GM21381 (cell line): ENCODE results near the gene SH3BGRL.

Experiments
- ATAC-seq: cut with Tn5 transposase; IDR thresholded peaks from one replicate; pipeline ENCODE4 v1.9.1; 2021; ENCODE audit warnings: mild to moderate bottlenecking, moderate library complexity; ENCODE audit not compliant: unreplicated experiment

The SH3BGRL gene

GRCh38 chrX:81201671-81202455 is at the start of gene SH3BGRL, which contains the start of gene HMGN5:
TSS of gene SH3BGRL (plus strand) at chrX:81202102. CDS start at chrX:81202201, 99 bp downstream.
TSS of gene HMGN5 (minus strand) at chrX:81201913. CDS start at chrX:81121549, 80,364 bp downstream.
- ATAC-seq, result peak; percentile 96

DNA sequence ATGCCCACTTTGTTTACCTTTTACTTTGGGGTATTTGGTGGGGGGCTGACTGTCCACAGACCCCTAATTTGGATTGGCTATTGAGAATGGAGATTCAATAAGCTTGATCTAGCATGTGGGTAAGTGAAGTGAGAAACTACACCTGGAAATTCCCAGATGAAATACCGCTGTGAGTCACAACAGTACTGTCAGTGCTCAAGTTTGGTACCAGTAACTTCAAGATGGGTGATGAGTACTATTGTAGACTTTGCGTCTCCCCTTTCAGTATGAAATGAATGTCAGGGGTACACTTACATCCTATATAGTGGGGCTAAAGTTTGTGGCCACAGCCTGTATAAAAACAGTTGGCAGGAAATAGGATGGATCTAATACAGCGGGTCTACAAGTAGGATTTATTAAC is 33.5 kb upstream of the SH3BGRL start:
- no peak for ATAC-seq

- ATAC-seq, result no peak
Measured at GRCh38 chrX:81174286-81174685, 27.6 kb upstream of the SH3BGRL start.

DNA sequence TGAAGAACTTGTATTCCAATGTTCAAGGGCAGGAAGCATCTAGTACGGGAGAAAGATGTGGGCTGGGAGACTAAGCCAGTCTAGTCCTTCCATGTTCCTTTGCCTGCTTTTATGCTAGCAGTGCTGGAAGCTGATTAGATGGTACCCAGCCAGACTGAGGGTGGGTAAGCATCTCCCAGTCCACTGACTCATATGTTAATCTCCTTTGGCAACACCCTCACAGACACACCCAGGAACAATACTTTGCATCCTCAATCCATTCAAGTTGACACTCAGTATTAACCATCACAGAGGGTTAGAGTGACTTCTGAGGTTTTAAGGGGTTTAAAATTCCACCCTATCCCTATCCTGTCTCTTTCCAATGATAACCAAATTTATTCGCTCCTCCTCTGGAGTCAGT is 6.6 kb upstream of the SH3BGRL start:
- no peak for ATAC-seq

DNA sequence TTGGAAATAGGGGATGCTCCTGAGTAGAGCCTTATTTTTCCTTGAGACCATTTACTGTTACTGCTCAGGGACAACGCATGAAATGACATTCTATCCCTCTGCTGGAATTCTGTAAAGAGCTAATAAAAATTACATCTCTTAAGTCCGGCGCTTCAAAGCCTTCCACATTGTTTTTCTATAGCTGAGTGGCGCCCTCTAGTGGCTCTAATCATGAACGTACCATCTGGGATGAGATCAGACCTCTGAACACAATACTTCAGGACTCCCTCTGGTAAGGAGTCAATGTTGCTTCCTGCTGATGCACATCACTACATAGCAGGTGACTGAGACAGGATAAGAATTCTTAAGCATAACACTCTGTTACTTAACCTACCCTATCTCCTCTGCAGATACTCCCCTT is 6.2 kb upstream of the SH3BGRL start:
- ATAC-seq, result peak; percentile 90

DNA sequence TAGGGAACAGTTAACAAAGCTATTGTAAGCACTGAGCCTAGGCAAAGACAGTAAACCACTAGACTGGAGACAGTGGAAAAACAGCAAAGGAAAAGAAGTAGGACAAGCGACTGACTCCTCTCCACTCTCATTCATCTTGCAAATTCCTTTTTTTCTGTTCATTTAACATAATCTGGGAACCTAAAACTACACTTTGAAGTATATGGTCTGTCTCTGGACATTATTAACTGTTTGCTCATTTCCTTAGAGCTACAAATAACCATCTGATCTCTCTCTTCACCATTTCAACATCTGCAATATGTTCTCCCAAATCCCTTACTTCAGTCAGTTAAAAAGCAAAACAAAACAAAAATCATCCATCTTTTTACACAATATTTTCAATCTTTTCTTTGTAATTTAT is 831 bp upstream of the SH3BGRL start:
- ATAC-seq, result no peak

- ATAC-seq, result no peak
Measured at GRCh38 chrX:81202456-81202819, 536 bp downstream of the SH3BGRL start.

GRCh38 chrX:81202943-81203342 is 1.0 kb downstream of the SH3BGRL start:
- ATAC-seq, result no peak

GRCh38 chrX:81205551-81205950 is 3.6 kb downstream of the SH3BGRL start:
- no peak for ATAC-seq

GRCh38 chrX:81206476-81206875 is 4.6 kb downstream of the SH3BGRL start:
- no peak for ATAC-seq

DNA sequence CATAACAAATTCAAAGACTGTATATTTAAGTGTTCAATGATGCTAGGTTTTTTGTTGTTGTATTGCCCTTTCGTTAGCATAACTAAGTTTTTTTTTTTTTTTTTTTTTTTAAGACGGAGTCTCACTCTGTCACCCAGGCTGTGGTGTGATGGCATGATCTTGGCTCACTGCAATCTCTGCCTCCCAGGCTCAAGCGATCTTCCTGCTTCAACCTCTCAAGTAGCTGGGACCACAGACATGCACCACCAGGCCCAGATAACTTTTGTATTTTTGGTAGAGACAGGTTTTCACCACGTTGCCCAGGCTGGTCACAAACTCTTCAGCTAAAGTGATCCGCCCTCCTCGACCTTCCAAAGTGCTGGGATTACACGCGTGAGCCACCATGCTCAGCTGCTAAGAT is 7.0 kb downstream of the SH3BGRL start:
- no peak for ATAC-seq

- ATAC-seq, result no peak
Measured at GRCh38 chrX:81215685-81216084, 13.8 kb downstream of the SH3BGRL start.

DNA sequence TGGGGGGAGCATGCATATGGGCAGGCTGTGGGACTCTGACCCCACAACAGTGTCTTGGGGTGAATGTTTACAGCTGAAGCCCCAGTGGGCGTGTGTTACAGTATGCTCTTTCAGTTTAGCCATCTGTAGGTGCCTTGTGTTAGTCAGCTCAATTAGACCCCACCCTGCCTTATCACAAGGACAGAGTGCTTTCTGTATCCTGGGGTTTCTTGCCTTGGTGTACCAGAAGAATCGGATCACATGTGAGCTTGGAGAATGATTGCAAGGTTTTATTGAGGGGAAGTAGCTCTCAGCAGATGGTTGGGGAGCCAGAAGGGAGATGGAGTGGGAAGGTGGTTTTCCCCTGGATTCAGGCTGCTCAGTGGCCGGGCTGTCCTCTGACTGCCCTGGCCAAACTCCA is 27.3 kb downstream of the SH3BGRL start:
- no peak for ATAC-seq

DNA sequence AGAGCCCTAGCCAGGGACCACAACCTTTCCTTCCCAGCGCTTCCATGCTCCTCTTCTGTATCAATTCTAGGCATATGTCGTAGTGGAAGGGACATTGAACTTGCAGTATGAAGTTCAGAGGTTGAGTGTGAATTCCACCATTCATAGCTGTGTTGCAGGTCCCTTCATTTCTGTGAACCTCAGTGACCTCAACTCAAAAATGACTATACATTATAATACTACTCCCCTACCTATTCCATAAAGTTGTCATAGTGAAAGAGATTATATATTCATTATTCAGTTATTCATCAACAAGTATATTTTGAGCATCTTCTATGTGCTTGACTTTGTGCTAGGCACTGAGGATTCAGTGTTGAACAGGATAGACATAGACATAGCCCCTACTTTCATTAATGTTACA is 28.0 kb downstream of the SH3BGRL start:
- ATAC-seq, result no peak

DNA sequence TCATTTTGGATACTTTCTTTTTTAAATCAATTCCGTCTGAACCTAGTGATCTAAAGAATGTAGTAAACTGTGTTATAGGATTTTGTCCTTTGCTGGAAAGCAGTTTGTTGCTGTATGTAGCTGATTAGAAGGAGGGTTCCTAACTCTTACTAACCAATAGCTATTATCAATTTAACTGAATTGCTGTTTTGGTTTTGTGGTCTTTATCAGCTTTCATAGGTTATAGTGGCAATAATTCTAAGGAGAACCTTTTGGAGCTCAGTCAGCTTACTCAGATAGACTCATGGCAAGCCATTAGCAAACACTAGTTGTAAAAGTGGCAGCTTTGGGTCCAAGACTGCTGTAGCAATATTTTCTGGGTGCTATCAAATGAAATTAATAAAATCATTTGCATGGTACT is 29.6 kb downstream of the SH3BGRL start:
- no peak for ATAC-seq

- no peak for ATAC-seq
Measured at GRCh38 chrX:81232218-81232617, 30.3 kb downstream of the SH3BGRL start.

DNA sequence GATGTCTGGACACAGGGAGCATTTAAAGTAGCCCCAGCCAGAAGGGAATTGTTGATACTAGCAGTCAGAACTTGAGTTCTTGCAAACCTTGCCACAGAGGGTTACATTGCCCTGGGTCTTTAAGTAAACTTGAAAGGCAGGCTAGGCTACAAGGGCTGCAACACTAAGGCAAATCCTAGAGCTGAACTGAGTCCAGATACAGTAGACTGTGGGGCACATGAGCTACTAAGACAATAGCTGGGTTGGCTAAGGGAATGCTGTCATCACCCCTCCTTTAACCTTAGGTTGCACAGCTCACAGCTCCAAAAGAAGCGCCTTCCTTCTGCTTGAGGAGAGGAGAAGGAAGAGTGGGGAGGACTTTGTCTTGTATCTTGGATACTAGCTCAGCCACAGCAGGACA is 35.6 kb downstream of the SH3BGRL start:
- ATAC-seq, result no peak

DNA sequence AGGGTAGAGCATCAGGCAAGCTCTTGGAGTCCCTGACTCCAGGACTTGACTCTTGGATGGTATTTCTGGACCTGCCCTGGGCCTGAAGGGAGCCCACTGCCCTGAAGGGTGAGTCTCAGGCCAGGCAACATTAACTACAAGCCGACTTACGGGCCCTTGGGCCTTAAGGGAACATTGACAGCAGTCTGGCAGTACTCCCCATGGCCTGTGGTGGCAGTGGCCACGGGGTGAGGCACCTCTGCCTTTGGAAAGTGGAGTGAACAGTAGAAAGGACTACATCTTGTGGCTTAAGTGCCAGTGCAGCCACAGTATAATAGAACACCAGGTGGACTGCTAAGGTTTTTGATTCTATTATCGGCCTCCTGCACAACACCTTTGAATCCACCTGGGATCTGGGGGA is 36.3 kb downstream of the SH3BGRL start:
- no peak for ATAC-seq

- no peak for ATAC-seq
Measured at GRCh38 chrX:81240701-81241331, 38.9 kb downstream of the SH3BGRL start.

- no peak for ATAC-seq
Measured at GRCh38 chrX:81241753-81242152, 39.9 kb downstream of the SH3BGRL start.

GRCh38 chrX:81255876-81256275 is 54.0 kb downstream of the SH3BGRL start:
- ATAC-seq, result no peak

DNA sequence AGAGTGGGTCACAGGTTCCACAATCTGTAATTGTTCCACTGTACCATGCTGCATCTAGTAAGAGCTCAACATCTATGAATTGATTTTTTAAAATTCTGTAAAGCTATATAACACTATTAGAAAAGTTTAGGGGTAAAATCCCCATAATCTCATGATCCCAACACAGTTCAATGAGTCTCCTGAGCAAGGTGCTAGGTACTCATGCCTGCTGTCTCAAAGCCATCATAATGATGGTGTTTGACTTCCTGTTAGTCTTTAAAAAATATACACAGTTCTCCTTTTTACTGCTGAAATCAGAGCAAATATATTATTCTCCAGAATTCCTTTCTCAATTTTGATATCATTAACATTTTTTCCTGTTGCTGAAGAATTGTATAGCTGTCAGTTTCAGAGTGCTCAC is 55.9 kb downstream of the SH3BGRL start:
- ATAC-seq, result no peak
